Measurements from ENCODE around the gene ABHD15.

ABHD15 gene

DNA sequence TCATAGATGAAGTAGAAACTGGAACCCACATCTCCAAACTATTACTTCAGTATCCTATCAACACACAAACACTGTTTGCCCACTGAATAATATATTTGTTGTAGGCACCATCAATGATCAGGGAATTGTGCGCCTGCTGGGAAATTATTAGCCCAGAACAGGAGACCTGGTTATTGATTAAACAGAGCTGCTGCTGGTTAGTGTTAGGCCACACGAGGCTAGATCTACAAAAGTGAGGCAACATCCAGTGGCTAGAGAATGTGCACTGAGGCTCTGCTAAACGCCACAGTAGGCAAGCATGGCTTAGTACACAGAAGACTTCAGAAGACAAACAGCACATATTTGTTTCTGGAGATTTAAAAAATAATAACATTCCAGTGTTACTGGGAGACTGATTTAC lies 11.0 kb downstream of the ABHD15 start:
- no peak for TF ChIP-seq YY1 (IDR thresholded peaks at IDR 0.05; ENCODE audit: insufficient read depth, insufficient read length)
- TF ChIP-seq SUZ12 (IDR thresholded peaks at IDR 0.05; ENCODE audit: extremely low read depth, insufficient read depth, insufficient read length) = no peak
- TF ChIP-seq ZNF274 (IDR thresholded peaks at IDR 0.05; ENCODE audit: low read depth, low read length) = no peak
- Histone ChIP-seq H3K9ac (ENCODE audit: insufficient read length, low read depth) (no peak overlapping the region), H3K4me3 (ENCODE audit: insufficient read length, low read depth) (no peak overlapping the region), H3K27me3 (ENCODE audit: insufficient read depth, insufficient read length) (no peaks in the 10 kb centered on the region), H3K9me3 (ENCODE audit: insufficient read depth, low read length) (no peaks in the 10 kb centered on the region), H3K4me1 (ENCODE audit: insufficient read depth, insufficient read length) (no peaks in the 10 kb centered on the region), H3K36me3 (ENCODE audit: insufficient read depth, insufficient read length, low read length) (no peaks in the 10 kb centered on the region)
- DNase-seq (ENCODE audit: low read depth, low spot score) = no peak

DNA sequence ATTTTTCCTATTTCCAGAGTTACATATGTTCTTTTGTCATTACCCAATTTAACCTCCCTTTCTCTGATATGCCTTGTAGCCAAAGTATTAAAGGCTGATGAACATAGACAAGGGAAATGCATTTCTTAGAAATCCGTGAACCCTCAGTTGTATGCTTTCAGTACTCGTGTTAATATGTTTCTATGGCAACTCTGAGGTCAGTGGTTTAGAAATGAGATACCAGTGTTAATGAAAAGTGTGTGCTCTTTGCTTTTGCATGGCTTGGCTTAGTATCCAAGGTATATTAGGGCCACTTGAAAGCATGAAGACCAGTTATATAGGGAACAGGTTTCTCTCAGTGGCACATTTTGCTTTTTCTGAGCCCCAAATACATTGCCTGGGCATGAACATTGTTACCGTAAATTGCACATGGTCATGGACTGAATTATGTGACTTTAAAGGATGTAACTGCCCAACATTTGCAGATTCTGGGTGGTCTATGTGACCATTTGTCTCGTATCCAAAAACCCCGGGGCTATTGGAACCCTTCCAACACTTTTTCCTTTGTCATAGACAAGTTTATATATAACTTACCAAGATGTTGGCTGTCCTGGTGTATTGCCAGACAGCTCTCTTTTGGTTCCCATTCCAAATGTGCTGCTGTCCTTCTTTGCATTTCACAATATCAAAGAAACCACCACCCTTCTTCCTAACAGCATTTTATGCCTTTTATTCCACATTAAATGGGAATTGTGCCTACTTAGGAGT lies 17.5 kb downstream of the ABHD15 start:
- no peaks in the 10 kb centered on the region for H3K36me3 ChIP-seq (ENCODE audit: insufficient read depth, insufficient read length, low read length)
- no peaks in the 10 kb centered on the region for H3K9me3 ChIP-seq (ENCODE audit: insufficient read depth, low read length)
- H3K9ac ChIP-seq (ENCODE audit: insufficient read length, low read depth) = no peak overlapping the region
- DNase-seq (ENCODE audit: low read depth, low spot score) = no peak
- H3K4me1 ChIP-seq (ENCODE audit: insufficient read depth, insufficient read length) = no peaks in the 10 kb centered on the region
- H3K27me3 ChIP-seq (ENCODE audit: insufficient read depth, insufficient read length) = no peaks in the 10 kb centered on the region
- H3K4me3 ChIP-seq (ENCODE audit: insufficient read length, low read depth) = no peak overlapping the region
- TF ChIP-seq YY1 (IDR thresholded peaks at IDR 0.05; ENCODE audit: insufficient read depth, insufficient read length) (no peak), SUZ12 (IDR thresholded peaks at IDR 0.05; ENCODE audit: extremely low read depth, insufficient read depth, insufficient read length) (no peak), ZNF274 (IDR thresholded peaks at IDR 0.05; ENCODE audit: low read depth, low read length) (no peak)

DNA sequence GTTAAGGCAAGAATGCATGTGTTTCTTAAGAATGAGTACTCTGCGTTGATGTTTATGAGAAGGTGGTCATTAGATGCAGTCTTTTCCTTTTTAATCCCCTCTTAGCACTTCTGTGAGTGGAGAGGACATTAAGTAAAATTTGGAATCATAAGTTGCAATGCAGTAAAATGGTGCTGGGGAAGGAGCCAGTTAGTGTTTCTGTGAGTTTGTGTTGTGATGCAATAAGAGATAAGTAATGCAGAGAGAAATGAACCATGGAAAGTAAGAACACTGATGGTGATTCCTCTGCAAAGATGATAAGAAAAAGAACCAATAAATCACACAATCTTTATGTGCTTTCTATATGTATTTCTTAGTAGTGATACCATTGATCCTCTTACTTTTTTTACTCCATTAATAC lies 20.0 kb downstream of the ABHD15 start:
- no peak overlapping the region for H3K4me3 ChIP-seq (ENCODE audit: insufficient read length, low read depth)
- H3K9me3 ChIP-seq (ENCODE audit: insufficient read depth, low read length) = no peaks in the 10 kb centered on the region
- TF ChIP-seq ZNF274 (IDR thresholded peaks at IDR 0.05; ENCODE audit: low read depth, low read length) = no peak
- no peak for TF ChIP-seq YY1 (IDR thresholded peaks at IDR 0.05; ENCODE audit: insufficient read depth, insufficient read length)
- TF ChIP-seq SUZ12 (IDR thresholded peaks at IDR 0.05; ENCODE audit: extremely low read depth, insufficient read depth, insufficient read length) = no peak
- DNase-seq (ENCODE audit: low read depth, low spot score) = no peak
- H3K9ac ChIP-seq (ENCODE audit: insufficient read length, low read depth) = no peak overlapping the region
- H3K4me1 ChIP-seq (ENCODE audit: insufficient read depth, insufficient read length) = no peaks in the 10 kb centered on the region
- no peaks in the 10 kb centered on the region for H3K27me3 ChIP-seq (ENCODE audit: insufficient read depth, insufficient read length)
- H3K36me3 ChIP-seq (ENCODE audit: insufficient read depth, insufficient read length, low read length) = peaks cover 19% of the 10 kb centered on the region

DNA sequence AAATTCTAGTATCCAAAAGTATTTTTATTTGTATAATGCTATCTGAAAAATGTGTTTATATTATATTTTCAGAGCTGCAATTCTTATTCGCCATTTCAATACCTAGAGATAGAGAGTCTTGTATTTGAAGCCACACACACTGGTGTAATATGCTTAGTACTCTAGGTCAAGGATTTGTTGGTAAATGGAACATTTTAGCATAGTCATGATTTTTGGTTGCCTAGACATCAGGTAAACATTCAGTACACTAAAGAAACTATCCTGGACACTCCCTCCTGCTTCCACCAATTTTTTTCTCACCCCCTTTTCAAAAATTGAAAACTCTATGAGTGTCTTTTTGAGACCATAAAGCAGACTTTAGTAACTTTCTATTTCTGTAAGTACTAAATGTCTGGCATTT lies 20.8 kb downstream of the ABHD15 start:
- no peak overlapping the region for H3K4me3 ChIP-seq (ENCODE audit: insufficient read length, low read depth)
- H3K9me3 ChIP-seq (ENCODE audit: insufficient read depth, low read length) = no peaks in the 10 kb centered on the region
- no peak overlapping the region for H3K9ac ChIP-seq (ENCODE audit: insufficient read length, low read depth)
- H3K27me3 ChIP-seq (ENCODE audit: insufficient read depth, insufficient read length) = no peaks in the 10 kb centered on the region
- peaks cover 25% of the 10 kb centered on the region for H3K36me3 ChIP-seq (ENCODE audit: insufficient read depth, insufficient read length, low read length)
- no peaks in the 10 kb centered on the region for H3K4me1 ChIP-seq (ENCODE audit: insufficient read depth, insufficient read length)
- DNase-seq (ENCODE audit: low read depth, low spot score) = no peak
- TF ChIP-seq SUZ12 (IDR thresholded peaks at IDR 0.05; ENCODE audit: extremely low read depth, insufficient read depth, insufficient read length) (no peak), YY1 (IDR thresholded peaks at IDR 0.05; ENCODE audit: insufficient read depth, insufficient read length) (no peak), ZNF274 (IDR thresholded peaks at IDR 0.05; ENCODE audit: low read depth, low read length) (no peak)

DNA sequence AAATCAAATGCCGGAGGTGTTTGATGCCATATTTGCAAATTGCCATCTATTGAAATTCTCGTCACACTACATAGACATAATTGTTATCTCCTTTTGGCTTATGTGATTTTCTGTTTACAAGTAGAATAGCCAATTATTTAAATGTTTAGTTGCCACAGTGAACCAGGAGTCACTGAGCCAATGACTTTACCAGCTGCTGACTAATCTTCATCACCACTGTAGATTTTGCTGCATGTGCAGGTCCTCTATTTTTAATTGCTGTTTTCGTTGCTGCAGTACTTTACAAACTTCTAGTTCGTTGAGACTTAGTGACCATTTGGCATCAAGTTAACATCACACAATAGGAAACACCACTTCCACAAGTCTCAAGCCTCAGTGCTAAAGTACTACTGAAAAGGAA lies 22.8 kb downstream of the ABHD15 start:
- no peak for TF ChIP-seq YY1 (IDR thresholded peaks at IDR 0.05; ENCODE audit: insufficient read depth, insufficient read length)
- TF ChIP-seq SUZ12 (IDR thresholded peaks at IDR 0.05; ENCODE audit: extremely low read depth, insufficient read depth, insufficient read length) = no peak
- TF ChIP-seq ZNF274 (IDR thresholded peaks at IDR 0.05; ENCODE audit: low read depth, low read length) = no peak
- DNase-seq (ENCODE audit: low read depth, low spot score) = no peak

DNA sequence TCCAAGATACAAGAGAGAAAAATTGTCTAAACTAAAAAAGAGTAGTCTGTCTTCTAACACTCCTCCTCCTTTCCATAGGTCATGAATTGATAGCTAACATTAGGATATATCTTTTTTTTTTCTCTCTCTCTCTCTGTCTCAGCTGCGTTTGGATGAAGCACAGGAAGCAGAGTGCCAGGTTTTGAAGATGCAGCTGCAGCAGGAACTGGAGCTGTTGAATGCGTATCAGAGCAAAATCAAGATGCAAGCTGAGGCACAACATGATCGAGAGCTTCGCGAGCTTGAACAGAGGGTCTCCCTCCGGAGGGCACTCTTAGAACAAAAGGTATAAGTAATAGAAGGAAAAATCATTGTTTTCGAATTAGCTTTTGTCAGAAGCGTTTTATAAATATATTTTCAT lies 32.9 kb downstream of the ABHD15 start:
- no peak for DNase-seq (ENCODE audit: low read depth, low spot score)
- Histone ChIP-seq H3K4me1 (ENCODE audit: insufficient read depth, insufficient read length) (no peaks in the 10 kb centered on the region), H3K9me3 (ENCODE audit: insufficient read depth, low read length) (no peaks in the 10 kb centered on the region; the same call in 1 of the 2 replicates), H3K4me3 (ENCODE audit: insufficient read length, low read depth) (no peak overlapping the region), H3K9ac (ENCODE audit: insufficient read length, low read depth) (no peak overlapping the region), H3K27me3 (ENCODE audit: insufficient read depth, insufficient read length) (no peaks in the 10 kb centered on the region), H3K36me3 (ENCODE audit: insufficient read depth, insufficient read length, low read length) (peaks cover 32% of the 10 kb centered on the region)
- no peak for TF ChIP-seq YY1 (IDR thresholded peaks at IDR 0.05; ENCODE audit: insufficient read depth, insufficient read length)
- no peak for TF ChIP-seq SUZ12 (IDR thresholded peaks at IDR 0.05; ENCODE audit: extremely low read depth, insufficient read depth, insufficient read length)
- no peak for TF ChIP-seq ZNF274 (IDR thresholded peaks at IDR 0.05; ENCODE audit: low read depth, low read length)

More for the DNA sequence above, 22.8 kb downstream of the ABHD15 start:
- H3K36me3 ChIP-seq (ENCODE audit: insufficient read depth, insufficient read length, low read length) = peaks cover 25% of the 10 kb centered on the region
- no peaks in the 10 kb centered on the region for H3K4me1 ChIP-seq (ENCODE audit: insufficient read depth, insufficient read length)
- no peak overlapping the region for H3K4me3 ChIP-seq (ENCODE audit: insufficient read length, low read depth)
- no peak overlapping the region for H3K9ac ChIP-seq (ENCODE audit: insufficient read length, low read depth)
- no peaks in the 10 kb centered on the region for H3K9me3 ChIP-seq (ENCODE audit: insufficient read depth, low read length)
- H3K27me3 ChIP-seq (ENCODE audit: insufficient read depth, insufficient read length) = no peaks in the 10 kb centered on the region

DNA sequence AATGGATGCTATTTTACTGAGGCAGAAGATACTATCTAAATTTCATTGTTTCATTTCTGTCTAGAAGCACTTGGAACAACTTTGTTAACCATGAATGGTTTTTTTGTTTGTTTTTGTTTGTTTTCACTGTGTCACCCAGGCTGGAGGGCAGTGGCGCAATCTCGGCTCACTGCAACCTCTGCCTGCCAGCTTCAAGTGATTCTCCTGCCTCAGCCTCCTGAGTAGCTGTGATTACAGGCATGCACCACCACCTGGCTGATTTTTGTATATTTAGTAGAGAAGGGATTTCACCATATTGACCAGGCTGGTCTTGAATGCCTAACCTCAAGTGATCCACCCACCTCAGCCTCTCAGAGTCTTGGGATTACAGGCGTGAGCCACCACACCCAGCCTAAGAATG lies 40.5 kb downstream of the ABHD15 start:
- peaks cover 27% of the 10 kb centered on the region for H3K36me3 ChIP-seq (ENCODE audit: insufficient read depth, insufficient read length, low read length)

More for the DNA sequence above, 40.5 kb downstream of the ABHD15 start:
- Histone ChIP-seq H3K27me3 (ENCODE audit: insufficient read depth, insufficient read length) (no peaks in the 10 kb centered on the region), H3K4me1 (ENCODE audit: insufficient read depth, insufficient read length) (no peaks in the 10 kb centered on the region), H3K9ac (ENCODE audit: insufficient read length, low read depth) (no peak overlapping the region), H3K9me3 (ENCODE audit: insufficient read depth, low read length) (no peaks in the 10 kb centered on the region), H3K4me3 (ENCODE audit: insufficient read length, low read depth) (no peak overlapping the region)
- no peak for DNase-seq (ENCODE audit: low read depth, low spot score)
- TF ChIP-seq SUZ12 (IDR thresholded peaks at IDR 0.05; ENCODE audit: extremely low read depth, insufficient read depth, insufficient read length) (no peak), ZNF274 (IDR thresholded peaks at IDR 0.05; ENCODE audit: low read depth, low read length) (no peak), YY1 (IDR thresholded peaks at IDR 0.05; ENCODE audit: insufficient read depth, insufficient read length) (no peak)

All from NT2/D1 (cell line).